SU-DHL-6 (cell line): ENCODE results near the gene CHN1.

Source experiments
- EZH2phosphoT487 ChIP-seq: fragments of 200-600 bp; sonication (generic), shearing (Covaris generic); conservative IDR thresholded peaks from 2 replicates; pipeline ENCODE4 v1.6.1; 2018; ENCODE audit warnings: mild to moderate bottlenecking, antibody characterized with exemption, low read length, moderate library complexity, mixed read lengths
- TF ChIP-seq, protein P1 (sequence below): fragments of 200-600 bp; sonication (generic); IDR thresholded peaks from one replicate; pipeline ENCODE4 v1.5.1; 2017; ENCODE audit warnings: antibody characterized with exemption, mild to moderate bottlenecking, low read length, moderate library complexity; ENCODE audit not compliant: insufficient read depth, poor library complexity, severe bottlenecking

- TF ChIP-seq, protein P1, sequence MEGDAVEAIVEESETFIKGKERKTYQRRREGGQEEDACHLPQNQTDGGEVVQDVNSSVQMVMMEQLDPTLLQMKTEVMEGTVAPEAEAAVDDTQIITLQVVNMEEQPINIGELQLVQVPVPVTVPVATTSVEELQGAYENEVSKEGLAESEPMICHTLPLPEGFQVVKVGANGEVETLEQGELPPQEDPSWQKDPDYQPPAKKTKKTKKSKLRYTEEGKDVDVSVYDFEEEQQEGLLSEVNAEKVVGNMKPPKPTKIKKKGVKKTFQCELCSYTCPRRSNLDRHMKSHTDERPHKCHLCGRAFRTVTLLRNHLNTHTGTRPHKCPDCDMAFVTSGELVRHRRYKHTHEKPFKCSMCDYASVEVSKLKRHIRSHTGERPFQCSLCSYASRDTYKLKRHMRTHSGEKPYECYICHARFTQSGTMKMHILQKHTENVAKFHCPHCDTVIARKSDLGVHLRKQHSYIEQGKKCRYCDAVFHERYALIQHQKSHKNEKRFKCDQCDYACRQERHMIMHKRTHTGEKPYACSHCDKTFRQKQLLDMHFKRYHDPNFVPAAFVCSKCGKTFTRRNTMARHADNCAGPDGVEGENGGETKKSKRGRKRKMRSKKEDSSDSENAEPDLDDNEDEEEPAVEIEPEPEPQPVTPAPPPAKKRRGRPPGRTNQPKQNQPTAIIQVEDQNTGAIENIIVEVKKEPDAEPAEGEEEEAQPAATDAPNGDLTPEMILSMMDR: no peak
- no peak for TF ChIP-seq EZH2phosphoT487
Measured at GRCh38 chr2:174996622-174997021, 8.6 kb downstream of the CHN1 start.
